Measurements from ENCODE around the gene KCNMB1.

The KCNMB1 gene

DNA sequence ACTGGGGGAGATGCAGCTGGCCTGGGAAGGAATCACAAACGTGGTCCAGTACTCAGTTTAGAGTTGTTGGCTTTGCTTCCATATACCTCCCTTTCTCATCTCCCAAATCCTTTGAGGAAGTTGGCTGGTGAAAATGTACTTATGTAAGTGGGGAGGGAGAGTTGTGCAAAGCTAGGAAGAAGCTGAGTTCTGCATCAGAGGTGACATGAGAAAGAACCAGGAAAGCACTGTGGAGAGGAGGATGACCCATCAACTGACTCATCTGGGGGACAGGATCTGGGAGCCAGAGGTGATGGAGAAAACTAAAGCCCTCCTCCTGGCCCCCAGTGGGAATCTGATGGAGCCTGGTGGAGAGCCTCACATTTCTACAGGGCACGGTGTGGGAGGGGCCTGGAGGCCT lies 16.2 kb downstream of the KCNMB1 start:
- H3K27ac ChIP-seq (ENCODE audit: low read length): no peak overlapping the region
- H3K4me1 ChIP-seq (ENCODE audit: control insufficient read depth in 1 of 2, insufficient read depth in 2 of 2, low read length in 2 of 2): peaks cover 0 to 13% of the 10 kb centered on the region in 2 donors
- no peaks in the 10 kb centered on the region for H3K27me3 ChIP-seq (ENCODE audit: low read depth, low read length)

GRCh38 chr5:170368586-170368985 lies 20.6 kb downstream of the KCNMB1 start:
- Histone ChIP-seq H3K27me3 (ENCODE audit: low read depth, low read length) (no peaks in the 10 kb centered on the region), H3K9me3 (ENCODE audit: control insufficient read depth in 1 of 2, low read length in 2 of 2) (no peaks in the 10 kb centered on the region), H3K27ac (ENCODE audit: low read length) (no peak overlapping the region), H3K36me3 (ENCODE audit: control insufficient read depth in 1 of 2, insufficient read depth in 2 of 2, low read length in 2 of 2) (no peaks in the 10 kb centered on the region), H3K4me3 (ENCODE audit: low read depth in 1 of 2, low read length in 2 of 2) (no peak overlapping the region), H3K4me1 (ENCODE audit: control insufficient read depth in 1 of 2, insufficient read depth in 2 of 2, low read length in 2 of 2) (peaks cover 0 to 13% of the 10 kb centered on the region in 2 donors)

More for the DNA sequence above, 16.2 kb downstream of the KCNMB1 start:
- no peaks in the 10 kb centered on the region for H3K9me3 ChIP-seq (ENCODE audit: control insufficient read depth in 1 of 2, low read length in 2 of 2)
- H3K4me3 ChIP-seq (ENCODE audit: low read depth in 1 of 2, low read length in 2 of 2): no peak overlapping the region
- no peaks in the 10 kb centered on the region for H3K36me3 ChIP-seq (ENCODE audit: control insufficient read depth in 1 of 2, insufficient read depth in 2 of 2, low read length in 2 of 2)

DNA sequence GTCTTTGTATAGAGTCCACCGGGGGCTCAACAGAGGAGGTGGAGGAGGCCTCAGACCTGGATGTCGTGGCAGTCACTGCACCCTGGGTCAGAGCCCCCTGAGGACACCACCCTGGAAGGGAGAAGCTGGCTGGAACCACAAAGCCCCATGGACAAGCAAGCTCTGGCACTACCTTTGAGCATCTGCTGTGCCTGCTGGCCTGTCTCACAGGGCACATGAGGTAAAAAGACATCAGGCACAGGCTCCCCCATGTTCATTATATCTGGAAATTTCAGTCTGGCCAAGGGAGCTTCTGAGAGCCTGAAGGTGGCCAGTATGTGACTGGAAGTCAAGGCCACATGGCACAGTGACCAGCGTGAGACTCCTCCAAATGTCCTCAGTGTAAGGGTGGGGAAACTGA lies 22.9 kb downstream of the KCNMB1 start:
- Histone ChIP-seq H3K4me1 (ENCODE audit: control insufficient read depth in 1 of 2, insufficient read depth in 2 of 2, low read length in 2 of 2) (peaks cover 11 to 31% of the 10 kb centered on the region in 2 donors), H3K27ac (ENCODE audit: low read length) (no peak overlapping the region), H3K9me3 (ENCODE audit: control insufficient read depth in 1 of 2, low read length in 2 of 2) (no peaks in the 10 kb centered on the region), H3K4me3 (ENCODE audit: low read depth in 1 of 2, low read length in 2 of 2) (no peak overlapping the region), H3K27me3 (ENCODE audit: low read depth, low read length) (no peaks in the 10 kb centered on the region), H3K36me3 (ENCODE audit: control insufficient read depth in 1 of 2, insufficient read depth in 2 of 2, low read length in 2 of 2) (no peaks in the 10 kb centered on the region)

DNA sequence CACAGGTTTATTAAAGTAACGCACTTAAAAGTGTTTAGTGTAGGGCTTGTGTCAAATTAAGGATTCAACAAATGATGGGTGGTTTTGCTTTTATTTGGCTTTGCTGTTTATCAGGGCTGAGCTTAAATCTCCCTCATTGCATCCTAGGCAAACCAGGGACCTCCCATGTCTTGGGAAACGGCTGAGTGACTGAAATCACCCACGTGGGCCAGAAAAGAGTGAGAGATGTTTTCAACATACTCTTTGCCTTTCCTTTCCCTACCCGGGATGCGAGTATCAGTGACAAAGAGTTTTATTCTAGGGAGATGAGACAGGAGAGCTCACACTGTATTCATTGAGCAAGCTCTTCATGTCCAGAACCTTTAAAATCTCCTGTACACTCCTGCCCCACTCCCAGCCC lies 23.3 kb downstream of the KCNMB1 start:
- no peaks in the 10 kb centered on the region for H3K9me3 ChIP-seq (ENCODE audit: control insufficient read depth in 1 of 2, low read length in 2 of 2)

DNA sequence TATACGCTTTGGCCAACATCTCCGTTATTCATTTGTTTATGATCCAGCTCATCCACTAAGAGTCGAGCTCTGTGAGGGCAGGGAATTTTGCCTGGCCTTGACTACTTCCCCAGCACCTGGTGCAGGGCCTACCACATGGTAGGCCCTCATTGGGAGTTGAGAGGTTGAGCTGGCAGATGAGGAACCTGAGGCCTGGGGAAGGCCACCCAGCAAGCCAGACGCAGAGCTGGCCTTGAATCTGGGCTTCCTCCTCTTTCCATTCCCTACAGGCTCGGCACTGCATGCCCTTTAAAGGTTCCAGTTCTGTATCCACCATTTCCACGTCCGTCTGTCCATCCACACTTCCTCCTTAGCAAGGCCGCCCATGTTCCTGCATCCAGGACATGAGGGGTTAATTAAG lies 24.2 kb downstream of the KCNMB1 start:
- no peaks in the 10 kb centered on the region for H3K36me3 ChIP-seq (ENCODE audit: control insufficient read depth in 1 of 2, insufficient read depth in 2 of 2, low read length in 2 of 2)
- H3K27me3 ChIP-seq (ENCODE audit: low read depth, low read length): no peaks in the 10 kb centered on the region
- H3K27ac ChIP-seq (ENCODE audit: low read length): no peak overlapping the region
- H3K4me3 ChIP-seq (ENCODE audit: low read depth in 1 of 2, low read length in 2 of 2): no peak overlapping the region
- H3K9me3 ChIP-seq (ENCODE audit: control insufficient read depth in 1 of 2, low read length in 2 of 2): no peaks in the 10 kb centered on the region
- H3K4me1 ChIP-seq (ENCODE audit: control insufficient read depth in 1 of 2, insufficient read depth in 2 of 2, low read length in 2 of 2): peaks cover 11 to 28% of the 10 kb centered on the region in 2 donors

More for the DNA sequence above, 23.3 kb downstream of the KCNMB1 start:
- Histone ChIP-seq H3K4me1 (ENCODE audit: control insufficient read depth in 1 of 2, insufficient read depth in 2 of 2, low read length in 2 of 2) (peaks cover 11 to 31% of the 10 kb centered on the region in 2 donors), H3K36me3 (ENCODE audit: control insufficient read depth in 1 of 2, insufficient read depth in 2 of 2, low read length in 2 of 2) (no peaks in the 10 kb centered on the region), H3K27ac (ENCODE audit: low read length) (no peak overlapping the region), H3K27me3 (ENCODE audit: low read depth, low read length) (no peaks in the 10 kb centered on the region), H3K4me3 (ENCODE audit: low read depth in 1 of 2, low read length in 2 of 2) (no peak overlapping the region)

- H3K4me1 ChIP-seq (ENCODE audit: control insufficient read depth in 1 of 2, insufficient read depth in 2 of 2, low read length in 2 of 2): peaks cover 13 to 33% of the 10 kb centered on the region in 2 donors
- H3K4me3 ChIP-seq (ENCODE audit: low read depth in 1 of 2, low read length in 2 of 2): no peak overlapping the region
- H3K27me3 ChIP-seq (ENCODE audit: low read depth, low read length): no peaks in the 10 kb centered on the region
- no peaks in the 10 kb centered on the region for H3K9me3 ChIP-seq (ENCODE audit: control insufficient read depth in 1 of 2, low read length in 2 of 2)
- H3K36me3 ChIP-seq (ENCODE audit: control insufficient read depth in 1 of 2, insufficient read depth in 2 of 2, low read length in 2 of 2): no peaks in the 10 kb centered on the region
- H3K27ac ChIP-seq (ENCODE audit: low read length): no peak overlapping the region
These were observed 25.5 kb downstream of the KCNMB1 start for GRCh38 chr5:170363671-170364070.

- Histone ChIP-seq H3K4me1 (ENCODE audit: control insufficient read depth in 1 of 2, insufficient read depth in 2 of 2, low read length in 2 of 2) (peaks cover 17 to 42% of the 10 kb centered on the region in 2 donors), H3K27ac (ENCODE audit: low read length) (no peak overlapping the region)
These were observed 26.5 kb downstream of the KCNMB1 start for GRCh38 chr5:170362656-170363055.

GRCh38 chr5:170362102-170362501 lies 27.1 kb downstream of the KCNMB1 start:
- Histone ChIP-seq H3K4me1 (ENCODE audit: control insufficient read depth in 1 of 2, insufficient read depth in 2 of 2, low read length in 2 of 2) (peaks cover 17 to 42% of the 10 kb centered on the region in 2 donors), H3K4me3 (ENCODE audit: low read depth in 1 of 2, low read length in 2 of 2) (no peak overlapping the region), H3K27ac (ENCODE audit: low read length) (no peak overlapping the region)

More at GRCh38 chr5:170362656-170363055, 26.5 kb downstream of the KCNMB1 start:
- Histone ChIP-seq H3K27me3 (ENCODE audit: low read depth, low read length) (no peaks in the 10 kb centered on the region), H3K36me3 (ENCODE audit: control insufficient read depth in 1 of 2, insufficient read depth in 2 of 2, low read length in 2 of 2) (no peaks in the 10 kb centered on the region), H3K9me3 (ENCODE audit: control insufficient read depth in 1 of 2, low read length in 2 of 2) (no peaks in the 10 kb centered on the region), H3K4me3 (ENCODE audit: low read depth in 1 of 2, low read length in 2 of 2) (no peak overlapping the region)

GRCh38 chr5:170361616-170362015 lies 27.6 kb downstream of the KCNMB1 start:
- Histone ChIP-seq H3K27ac (ENCODE audit: low read length) (no peak overlapping the region), H3K9me3 (ENCODE audit: control insufficient read depth in 1 of 2, low read length in 2 of 2) (no peaks in the 10 kb centered on the region), H3K4me3 (ENCODE audit: low read depth in 1 of 2, low read length in 2 of 2) (no peak overlapping the region), H3K27me3 (ENCODE audit: low read depth, low read length) (no peaks in the 10 kb centered on the region), H3K4me1 (ENCODE audit: control insufficient read depth in 1 of 2, insufficient read depth in 2 of 2, low read length in 2 of 2) (peaks cover 17 to 42% of the 10 kb centered on the region in 2 donors), H3K36me3 (ENCODE audit: control insufficient read depth in 1 of 2, insufficient read depth in 2 of 2, low read length in 2 of 2) (no peaks in the 10 kb centered on the region)

More at GRCh38 chr5:170362102-170362501, 27.1 kb downstream of the KCNMB1 start:
- Histone ChIP-seq H3K27me3 (ENCODE audit: low read depth, low read length) (no peaks in the 10 kb centered on the region), H3K9me3 (ENCODE audit: control insufficient read depth in 1 of 2, low read length in 2 of 2) (no peaks in the 10 kb centered on the region), H3K36me3 (ENCODE audit: control insufficient read depth in 1 of 2, insufficient read depth in 2 of 2, low read length in 2 of 2) (no peaks in the 10 kb centered on the region)

GRCh38 chr5:170361116-170361515 lies 28.1 kb downstream of the KCNMB1 start:
- no peak overlapping the region for H3K4me3 ChIP-seq (ENCODE audit: low read depth in 1 of 2, low read length in 2 of 2)
- H3K36me3 ChIP-seq (ENCODE audit: control insufficient read depth in 1 of 2, insufficient read depth in 2 of 2, low read length in 2 of 2): no peaks in the 10 kb centered on the region
- no peak overlapping the region for H3K27ac ChIP-seq (ENCODE audit: low read length)
- peaks cover 17 to 42% of the 10 kb centered on the region in 2 donors for H3K4me1 ChIP-seq (ENCODE audit: control insufficient read depth in 1 of 2, insufficient read depth in 2 of 2, low read length in 2 of 2)
- no peaks in the 10 kb centered on the region for H3K9me3 ChIP-seq (ENCODE audit: control insufficient read depth in 1 of 2, low read length in 2 of 2)
- H3K27me3 ChIP-seq (ENCODE audit: low read depth, low read length): no peaks in the 10 kb centered on the region

- Histone ChIP-seq H3K27ac (ENCODE audit: low read length) (no peak overlapping the region), H3K27me3 (ENCODE audit: low read depth, low read length) (no peaks in the 10 kb centered on the region), H3K4me1 (ENCODE audit: control insufficient read depth in 1 of 2, insufficient read depth in 2 of 2, low read length in 2 of 2) (peaks cover 17 to 45% of the 10 kb centered on the region in 2 donors), H3K4me3 (ENCODE audit: low read depth in 1 of 2, low read length in 2 of 2) (no peak overlapping the region), H3K9me3 (ENCODE audit: control insufficient read depth in 1 of 2, low read length in 2 of 2) (no peaks in the 10 kb centered on the region), H3K36me3 (ENCODE audit: control insufficient read depth in 1 of 2, insufficient read depth in 2 of 2, low read length in 2 of 2) (no peaks in the 10 kb centered on the region)
These were observed 28.5 kb downstream of the KCNMB1 start for GRCh38 chr5:170360709-170361108.

- H3K9me3 ChIP-seq (ENCODE audit: control insufficient read depth in 1 of 2, low read length in 2 of 2): no peaks in the 10 kb centered on the region
- H3K4me1 ChIP-seq (ENCODE audit: control insufficient read depth in 1 of 2, insufficient read depth in 2 of 2, low read length in 2 of 2): peaks cover 13 to 68% of the 10 kb centered on the region in 2 donors
- no peaks in the 10 kb centered on the region for H3K27me3 ChIP-seq (ENCODE audit: low read depth, low read length)
- H3K27ac ChIP-seq (ENCODE audit: low read length): peak overlapping the region; percentile 6
- H3K4me3 ChIP-seq (ENCODE audit: low read depth in 1 of 2, low read length in 2 of 2): no peak overlapping the region
- no peaks in the 10 kb centered on the region for H3K36me3 ChIP-seq (ENCODE audit: control insufficient read depth in 1 of 2, insufficient read depth in 2 of 2, low read length in 2 of 2)
These were observed 31.2 kb downstream of the KCNMB1 start for GRCh38 chr5:170357955-170358444.

All from muscle layer of duodenum (tissue), 2 donors.